ENCODE measurements around the gene OBI1.

OBI1 gene

GRCh38 chr13:78636495-78636894 is 22.5 kb downstream of the OBI1 start:
- peaks cover 6% of the 10 kb centered on the region; the same call in 1 of the 2 replicates for H3K79me2 ChIP-seq (ENCODE audit: low read length)
- DNase-seq: no peak
- no peak overlapping the region for H3K4me3 ChIP-seq (ENCODE audit: low read length)
- H3K9me3 ChIP-seq (replicated peaks; ENCODE audit: insufficient read depth, low read length): no peaks in the 10 kb centered on the region
- no peaks in the 10 kb centered on the region for H3K9me2 ChIP-seq (replicated peaks; ENCODE audit: insufficient read depth, low read length)
- no peak overlapping the region for H2AFZ ChIP-seq (ENCODE audit: low read length)
- H3F3A ChIP-seq (ENCODE audit: insufficient read depth, low read length): no peaks in the 10 kb centered on the region
- 0 out of 2 replicates have a peak, but pooled peaks cover 4% of the 10 kb centered on the region for H3K4me1 ChIP-seq (ENCODE audit: low read length)
- peaks cover 8% of the 10 kb centered on the region; the same call in 1 of the 2 replicates for H3K36me3 ChIP-seq (replicated peaks; ENCODE audit: insufficient read depth, low read length)
- no peak overlapping the region for H3K9ac ChIP-seq (ENCODE audit: low read length)
- H3K27ac ChIP-seq (ENCODE audit: low read length): no peak overlapping the region
- TF ChIP-seq CTCF (IDR thresholded peaks at IDR 0.05; ENCODE audit: low read length) (no peak), EZH2 (optimal IDR thresholded peaks at IDR 0.05; ENCODE audit: low read depth, low read length) (no peak), EZH2phosphoT487 (IDR thresholded peaks at IDR 0.05; ENCODE audit: low read length) (no peak)
- H3K27me3 ChIP-seq (replicated peaks; ENCODE audit: insufficient read depth, low read length): no peaks in the 10 kb centered on the region
- no peak overlapping the region for H3K4me2 ChIP-seq (ENCODE audit: low read depth, low read length)
- no peaks in the 10 kb centered on the region for H4K20me1 ChIP-seq (ENCODE audit: insufficient read depth, low read length)

- no peak for DNase-seq
- Histone ChIP-seq H3K27ac (ENCODE audit: low read length) (no peak overlapping the region), H3F3A (ENCODE audit: insufficient read depth, low read length) (no peaks in the 10 kb centered on the region), H3K79me2 (ENCODE audit: low read length) (peaks cover 16% of the 10 kb centered on the region), H3K4me3 (ENCODE audit: low read length) (no peak overlapping the region), H4K20me1 (ENCODE audit: insufficient read depth, low read length) (no peaks in the 10 kb centered on the region), H3K9me2 (replicated peaks; ENCODE audit: insufficient read depth, low read length) (no peaks in the 10 kb centered on the region), H3K4me1 (ENCODE audit: low read length) (no peaks in the 10 kb centered on the region), H3K36me3 (replicated peaks; ENCODE audit: insufficient read depth, low read length) (peaks cover 4% of the 10 kb centered on the region; the same call in 1 of the 2 replicates), H3K9ac (ENCODE audit: low read length) (no peak overlapping the region), H2AFZ (ENCODE audit: low read length) (no peak overlapping the region), H3K9me3 (replicated peaks; ENCODE audit: insufficient read depth, low read length) (no peaks in the 10 kb centered on the region), H3K4me2 (ENCODE audit: low read depth, low read length) (no peak overlapping the region), H3K27me3 (replicated peaks; ENCODE audit: insufficient read depth, low read length) (no peaks in the 10 kb centered on the region)
- TF ChIP-seq EZH2 (optimal IDR thresholded peaks at IDR 0.05; ENCODE audit: low read depth, low read length): no peak
- no peak for TF ChIP-seq EZH2phosphoT487 (IDR thresholded peaks at IDR 0.05; ENCODE audit: low read length)
- TF ChIP-seq CTCF (IDR thresholded peaks at IDR 0.05; ENCODE audit: low read length): no peak
Measured at GRCh38 chr13:78632996-78633395, 26.0 kb downstream of the OBI1 start.

- H3F3A ChIP-seq (ENCODE audit: insufficient read depth, low read length): no peaks in the 10 kb centered on the region
- H3K9me3 ChIP-seq (replicated peaks; ENCODE audit: insufficient read depth, low read length): no peaks in the 10 kb centered on the region
- peaks cover 13% of the 10 kb centered on the region; the same call in 1 of the 2 replicates for H3K79me2 ChIP-seq (ENCODE audit: low read length)
- no peaks in the 10 kb centered on the region for H3K4me1 ChIP-seq (ENCODE audit: low read length)
- DNase-seq: no peak
- no peak overlapping the region for H2AFZ ChIP-seq (ENCODE audit: low read length)
- H3K4me3 ChIP-seq (ENCODE audit: low read length): no peak overlapping the region
- H3K36me3 ChIP-seq (replicated peaks; ENCODE audit: insufficient read depth, low read length): peaks cover 3% of the 10 kb centered on the region; the same call in 1 of the 2 replicates
- no peaks in the 10 kb centered on the region for H4K20me1 ChIP-seq (ENCODE audit: insufficient read depth, low read length)
- H3K27me3 ChIP-seq (replicated peaks; ENCODE audit: insufficient read depth, low read length): no peaks in the 10 kb centered on the region
- TF ChIP-seq EZH2phosphoT487 (IDR thresholded peaks at IDR 0.05; ENCODE audit: low read length) (no peak), CTCF (IDR thresholded peaks at IDR 0.05; ENCODE audit: low read length) (no peak), EZH2 (optimal IDR thresholded peaks at IDR 0.05; ENCODE audit: low read depth, low read length) (no peak)
- H3K9ac ChIP-seq (ENCODE audit: low read length): no peak overlapping the region
- H3K9me2 ChIP-seq (replicated peaks; ENCODE audit: insufficient read depth, low read length): no peaks in the 10 kb centered on the region
- H3K4me2 ChIP-seq (ENCODE audit: low read depth, low read length): no peak overlapping the region
- H3K27ac ChIP-seq (ENCODE audit: low read length): no peak overlapping the region
Measured at GRCh38 chr13:78631077-78631476, 27.9 kb downstream of the OBI1 start.

Data from MM.1S (cell line).